Left lobe of liver (tissue), 2 donors: ENCODE measurements around the gene ZC3H18. TPM values are rescaled to one million over a fixed set of nuclear protein-coding genes. Genes with fewer than 3 reads are reported as not detected.

Experiments used
- ATAC-seq: fragments of 200-7000 bp; cut with Tn5 transposase; one replicate; pipeline ENCODE4 v1.9.1; 2020; ENCODE audit warnings: mild to moderate bottlenecking, moderate library complexity
- DNase-seq: peaks from one replicate; pipeline ENCODE4 v3.0.0-alpha.2; 2020; ENCODE audit warnings: low spot score
- total RNA-seq: library from RNA; stranded (reverse); gene quantifications from one replicate; pipeline ENCODE4 v1.2.1, GENCODE V29; 2021
- donor health status: DM: no; HTN: no; CAD: no; lungs with moderate emphysema.
- donor health status: DM: no; HTN: yes; CAD: no.

Gene ZC3H18
- total RNA-seq, 1 donor from 2014 or later, result 18.1 TPM

DNA sequence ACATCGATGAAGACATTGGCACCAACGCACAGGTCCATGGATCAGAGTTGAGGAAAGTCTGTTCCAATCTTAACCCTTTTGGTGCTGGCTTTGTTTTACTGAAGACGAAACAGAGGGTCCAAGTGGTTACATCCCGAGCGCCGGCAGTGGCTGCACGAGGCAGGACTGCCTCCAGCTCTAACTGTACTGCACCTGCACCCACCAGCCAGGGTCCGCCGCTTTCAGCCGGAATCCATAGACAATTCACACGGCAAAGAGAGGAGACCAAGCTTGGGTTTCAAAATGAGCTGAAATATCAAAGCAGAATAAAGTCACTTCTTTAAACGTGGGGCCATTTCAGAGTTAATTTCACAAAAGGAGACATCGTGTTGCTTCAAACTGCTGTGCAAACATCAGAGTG is 21.2 kb upstream of the ZC3H18 start:
- no peak for DNase-seq
- ATAC-seq, result no peak

DNA sequence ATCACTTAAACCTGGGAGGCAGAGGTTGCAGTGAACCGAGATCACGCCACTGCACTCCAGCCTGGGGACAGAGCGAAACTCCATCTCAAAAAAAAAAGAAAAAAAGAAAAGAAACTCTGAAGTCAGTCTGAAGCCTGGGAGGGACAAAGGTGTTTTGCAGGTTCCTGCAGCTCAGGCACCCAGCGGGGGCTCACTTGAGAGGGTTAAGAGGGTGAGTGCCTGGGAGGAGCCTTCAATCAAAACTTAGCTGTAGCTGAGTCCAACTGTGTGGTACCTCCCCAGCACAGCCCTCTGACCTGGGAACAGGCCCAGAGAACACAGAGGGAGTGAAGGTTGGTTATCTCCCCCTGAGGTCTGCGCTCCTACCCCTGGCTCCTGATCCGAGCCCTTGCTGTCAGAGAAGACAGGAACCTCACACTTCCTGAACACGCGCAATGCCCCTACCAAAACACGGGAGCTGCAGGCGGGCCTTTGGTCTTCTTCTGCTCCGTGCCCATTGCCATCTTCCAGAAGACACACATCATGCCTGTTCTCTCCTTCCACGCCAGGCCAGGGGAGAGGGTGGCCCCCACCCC is 20.4 kb upstream of the ZC3H18 start:
- ATAC-seq (no peak), DNase-seq (no peak)

DNA sequence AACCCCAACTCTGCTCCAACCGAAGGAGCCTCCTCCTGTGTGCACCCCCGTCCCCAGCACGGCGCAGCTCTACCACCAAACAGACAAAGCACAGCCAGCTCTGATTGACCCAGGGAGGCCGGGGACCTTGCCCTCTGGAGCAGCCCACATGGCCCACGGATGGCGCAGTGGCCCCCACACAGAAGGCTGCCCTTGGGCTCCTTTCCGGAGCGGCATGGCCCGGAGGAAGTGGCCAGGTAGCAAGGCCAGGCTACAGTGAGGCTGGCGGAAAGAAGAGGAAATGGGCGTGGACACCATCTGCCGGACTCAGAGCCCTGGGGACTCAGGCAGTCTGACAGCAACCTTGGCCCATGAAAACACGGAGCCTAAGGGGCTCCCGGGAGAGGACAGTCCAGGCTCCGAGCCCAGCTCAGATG is 19.9 kb upstream of the ZC3H18 start:
- DNase-seq (no peak), ATAC-seq (peak; percentile 31)

DNA sequence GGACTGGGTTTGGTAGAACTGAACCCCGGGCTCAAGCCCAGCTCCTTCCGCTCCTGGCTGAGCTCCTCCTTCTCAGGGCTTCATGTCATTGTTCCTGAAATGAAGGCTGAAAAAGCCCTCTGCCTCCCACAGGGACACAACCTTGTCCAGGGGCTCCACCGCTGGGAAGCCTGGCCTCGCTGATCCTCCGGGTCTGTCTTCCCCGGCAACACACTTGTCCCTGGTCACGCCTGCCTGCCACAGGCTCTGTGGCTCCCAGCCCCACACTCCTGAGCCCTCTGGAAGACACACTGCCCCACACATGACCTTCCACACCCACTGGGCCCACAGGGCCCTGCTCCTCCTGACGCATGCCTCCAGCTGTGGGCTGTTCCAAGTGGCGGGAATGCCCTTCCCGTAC is 18.0 kb upstream of the ZC3H18 start:
- no peak for DNase-seq

DNA sequence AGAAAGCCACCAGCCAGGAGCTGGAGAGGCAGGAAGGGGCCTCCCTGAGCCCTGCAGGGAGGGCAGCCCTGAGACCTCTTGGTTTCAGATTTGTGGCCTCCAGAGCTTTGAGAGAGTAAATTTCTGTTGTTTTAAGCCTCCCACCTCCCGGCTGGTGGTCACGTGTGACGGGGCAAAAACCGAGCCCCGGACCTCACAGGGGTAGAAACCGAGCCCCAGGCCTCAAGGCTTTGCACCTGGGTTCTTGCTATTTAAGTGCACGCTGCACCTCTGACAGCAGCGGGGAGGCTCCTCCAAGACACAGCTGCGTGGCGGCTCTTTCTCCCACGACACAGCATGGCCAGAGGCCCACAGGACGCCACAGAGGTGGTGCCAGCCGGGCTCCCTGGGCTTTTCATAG is 17.4 kb upstream of the ZC3H18 start:
- no peak for DNase-seq
- ATAC-seq, result no peak

More for the DNA sequence above, 18.0 kb upstream of the ZC3H18 start:
- no peak for ATAC-seq

DNA sequence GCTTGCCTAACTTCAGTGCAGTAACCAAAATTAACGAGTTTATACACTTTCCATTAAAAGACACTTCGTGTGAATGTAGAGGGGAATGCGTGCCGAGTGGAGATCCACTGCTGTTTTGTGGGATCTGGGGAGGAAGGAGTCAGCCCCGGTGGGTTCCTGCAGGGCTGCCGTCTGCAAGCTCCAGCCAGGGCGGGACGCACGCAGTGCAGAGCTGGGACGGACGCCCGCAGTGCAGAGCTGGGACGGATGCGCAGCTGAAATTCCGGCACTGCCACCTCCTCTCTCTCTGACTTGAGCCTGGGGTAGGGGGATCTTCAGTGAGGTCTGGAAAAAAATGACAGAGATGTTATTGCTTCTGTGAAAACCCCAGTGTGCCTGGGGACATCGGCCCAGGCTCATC is 16.5 kb upstream of the ZC3H18 start:
- no peak for DNase-seq
- ATAC-seq, result no peak

DNA sequence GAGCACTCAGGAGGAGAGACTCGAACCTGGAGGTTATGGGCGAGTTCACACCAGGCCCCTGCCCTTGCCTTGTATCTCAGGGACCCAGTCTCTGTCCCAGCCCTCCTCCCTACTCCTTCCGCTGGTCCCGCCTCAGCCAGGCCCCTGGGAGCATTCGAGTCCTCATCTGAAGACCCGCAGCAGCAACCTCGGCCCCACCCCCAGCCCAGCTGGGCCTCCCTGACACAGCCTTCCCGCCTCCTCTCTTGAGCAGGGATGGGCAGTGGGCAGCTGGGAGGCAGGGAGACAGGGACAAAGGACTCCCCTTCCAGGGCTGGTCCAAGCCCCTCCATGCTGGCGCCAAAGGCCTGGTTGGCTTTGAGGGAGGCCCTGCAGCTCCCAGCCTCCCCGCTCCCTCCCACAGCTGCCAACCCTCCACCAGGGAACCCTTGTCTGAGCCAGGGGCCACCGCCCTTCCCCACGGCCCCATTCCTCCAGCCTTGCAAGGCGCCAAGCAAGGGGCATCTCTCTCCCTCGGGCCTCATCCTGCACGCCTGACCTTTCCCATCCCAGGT is 15.4 kb upstream of the ZC3H18 start:
- no peak for ATAC-seq
- DNase-seq, result no peak

DNA sequence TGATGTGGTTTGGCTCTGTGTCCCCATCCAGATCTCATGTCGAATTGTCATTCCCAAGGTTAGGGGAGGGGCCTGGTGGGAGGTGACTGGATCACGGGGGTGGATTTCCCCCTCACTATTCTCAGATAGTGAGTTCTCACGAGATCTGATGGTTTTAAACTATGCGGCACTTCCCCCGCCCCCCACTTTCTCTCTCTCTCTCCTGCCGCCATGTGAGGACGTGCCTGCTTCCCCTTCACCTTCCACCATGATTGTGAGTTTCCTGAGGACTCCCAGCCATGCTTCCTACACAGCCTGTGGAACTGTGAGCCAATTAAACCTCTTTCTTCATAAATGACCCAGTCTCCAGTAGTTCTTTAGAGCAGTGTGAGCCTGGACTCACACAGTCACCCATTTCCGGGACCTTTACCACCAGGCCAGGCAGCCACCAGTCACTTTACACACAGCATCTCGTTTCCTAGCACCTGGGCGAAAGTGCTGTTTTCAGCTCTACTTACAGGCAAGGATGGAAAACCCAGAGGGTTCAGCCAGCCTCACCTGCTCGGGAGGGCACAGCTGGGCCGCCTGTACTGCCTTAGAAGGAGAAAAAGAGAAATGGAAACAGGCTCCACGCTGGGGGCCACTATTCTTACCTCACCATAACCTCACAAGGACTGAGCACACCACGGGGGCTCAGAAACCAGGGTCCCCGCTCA is 13.8 kb upstream of the ZC3H18 start:
- DNase-seq, result no peak
- no peak for ATAC-seq

DNA sequence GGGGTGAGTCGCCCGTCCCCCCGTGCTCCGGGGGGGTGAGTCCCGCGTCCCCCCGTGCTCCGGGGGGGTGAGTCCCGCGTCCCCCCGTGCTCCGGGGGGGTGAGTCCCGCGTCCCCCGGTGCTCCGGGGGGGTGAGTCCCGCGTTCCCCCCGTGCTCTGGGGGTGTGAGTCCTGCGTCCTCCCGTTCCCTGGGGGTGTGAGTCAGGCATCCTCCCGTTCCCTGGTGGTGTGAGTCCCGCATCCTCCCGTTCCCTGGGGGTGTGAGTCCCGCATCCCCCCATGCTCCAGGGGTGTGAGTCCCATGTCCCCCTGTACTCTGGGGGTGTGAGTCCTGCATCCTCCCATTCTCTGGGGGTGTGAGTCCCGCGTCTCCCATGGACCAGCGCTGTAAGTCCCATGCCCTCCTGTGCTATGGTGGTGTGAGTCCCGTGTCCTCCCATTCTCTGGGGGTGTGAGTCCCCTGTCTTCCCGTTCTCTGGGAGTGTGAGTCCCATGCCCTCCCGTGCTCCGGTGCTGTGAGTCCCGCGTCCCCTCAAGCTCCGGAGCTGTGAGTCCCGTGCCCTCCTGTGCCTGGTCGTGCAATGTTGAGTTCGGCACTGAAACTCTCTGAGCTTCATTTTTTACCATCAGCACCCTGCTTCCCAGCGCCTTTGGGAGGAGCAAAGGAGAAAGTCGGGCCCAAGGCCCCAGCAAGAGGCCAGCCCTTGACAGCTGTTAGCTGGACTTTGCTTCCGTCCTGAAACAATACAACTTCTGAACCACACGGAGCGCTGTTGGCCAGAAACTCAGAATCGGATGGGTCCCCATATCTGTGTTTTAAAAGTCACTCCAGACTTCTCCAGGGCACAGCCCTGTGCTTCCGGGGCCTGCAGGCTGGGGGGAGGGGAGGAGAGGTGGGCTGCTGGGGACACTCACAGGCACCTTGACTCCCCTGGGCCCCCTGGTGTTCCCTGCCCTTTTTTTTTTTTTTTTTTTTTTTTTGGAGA is 11.5 kb upstream of the ZC3H18 start:
- DNase-seq (peak; percentile 72), ATAC-seq (peak; percentile 78)

DNA sequence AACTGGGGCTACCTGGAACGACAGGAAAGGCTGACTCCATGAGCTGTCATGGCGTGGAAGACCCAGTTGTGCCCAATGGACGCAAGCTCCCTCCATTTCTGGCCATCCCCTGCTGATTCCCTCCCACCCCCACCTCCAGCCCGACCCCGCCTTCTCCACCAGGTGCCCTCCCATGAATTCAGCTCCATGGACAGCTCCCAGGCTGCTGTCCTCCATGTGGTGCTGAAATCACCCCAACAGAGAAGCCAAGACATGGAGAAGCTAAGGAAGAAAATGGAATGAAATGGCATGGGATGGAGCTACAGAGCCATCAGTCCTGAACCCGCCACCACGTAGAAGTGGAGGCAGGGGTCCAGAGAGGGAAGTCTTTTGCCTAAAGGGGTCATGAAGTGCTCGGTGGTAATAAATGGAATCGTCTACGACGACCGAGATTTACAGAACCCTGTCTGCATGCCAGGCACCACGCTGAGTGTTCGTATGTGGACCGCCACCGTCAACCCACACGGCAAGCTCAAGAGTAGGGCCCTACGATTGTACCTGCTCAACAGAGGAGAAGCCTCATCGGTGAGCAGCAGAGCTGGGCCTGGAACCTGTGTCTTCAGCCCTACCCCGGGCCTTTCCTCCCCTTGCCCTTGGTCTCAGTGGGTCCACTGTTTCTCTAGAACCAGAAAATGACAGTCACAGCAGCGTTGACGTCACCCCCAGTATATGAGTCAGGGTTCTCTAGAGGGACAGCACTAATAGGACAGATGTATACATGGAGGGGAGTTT is 9.3 kb upstream of the ZC3H18 start:
- DNase-seq, result no peak

DNA sequence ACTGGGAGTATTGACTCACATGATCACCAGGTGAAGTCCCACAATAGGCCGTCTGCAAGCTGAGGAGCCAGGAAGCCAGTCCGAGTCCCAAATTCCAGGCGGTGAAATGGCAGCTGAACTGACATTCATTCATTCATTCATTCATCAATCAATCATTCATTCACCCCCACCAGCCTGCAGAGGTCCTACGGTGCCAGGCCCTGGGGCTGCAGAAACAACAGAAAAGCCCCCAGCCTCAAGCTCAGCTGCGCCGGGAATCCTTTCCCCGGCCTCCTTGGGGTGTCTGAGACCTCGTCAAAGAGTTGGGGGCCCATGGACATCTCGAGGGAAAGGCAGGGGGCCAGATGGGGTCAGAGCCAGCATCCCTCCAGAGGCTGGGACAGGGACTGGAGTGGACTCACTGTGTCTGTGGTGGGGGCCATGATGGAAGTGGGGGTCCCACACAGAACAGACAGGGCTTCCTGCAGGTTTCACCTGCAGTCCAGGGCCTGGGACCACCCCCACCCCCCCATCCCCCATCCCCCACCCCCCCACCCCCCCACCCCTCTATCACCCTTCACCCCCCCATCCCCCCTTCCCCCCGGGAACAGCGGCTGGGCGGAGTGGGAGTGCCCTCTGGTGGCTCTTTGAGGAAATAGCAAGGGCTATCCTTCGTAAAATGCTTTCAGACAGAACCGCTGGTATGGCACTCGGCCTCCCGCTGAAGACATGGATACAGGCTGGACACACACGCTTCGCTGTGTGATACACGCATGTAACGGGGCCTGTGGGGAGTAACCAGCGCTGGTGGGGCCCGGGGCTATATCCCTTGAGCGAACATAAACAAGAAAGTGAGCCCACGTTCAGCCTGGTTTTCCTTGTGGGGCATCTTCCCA is 8.5 kb upstream of the ZC3H18 start:
- DNase-seq, result no peak

More for the DNA sequence above, 9.3 kb upstream of the ZC3H18 start:
- ATAC-seq, result no peak

DNA sequence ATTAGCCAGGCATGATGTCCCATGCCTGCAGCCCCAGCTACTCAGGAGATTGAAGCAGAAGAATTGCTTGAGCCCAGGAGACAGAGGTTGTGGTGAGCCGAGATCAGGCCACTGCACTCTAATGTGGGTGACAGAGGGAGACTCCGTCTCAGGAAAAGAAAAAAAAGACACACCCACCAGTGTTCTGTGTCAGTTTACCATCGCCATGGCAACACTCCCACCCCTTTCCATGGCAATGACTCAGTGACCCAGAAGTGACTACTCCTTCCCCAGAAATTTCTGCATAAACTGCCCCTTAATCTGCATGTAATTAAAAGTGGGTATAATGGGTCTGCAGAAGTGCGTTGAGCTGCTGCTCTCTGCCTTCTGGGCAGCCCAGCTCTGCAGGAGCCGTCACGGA is 4.0 kb upstream of the ZC3H18 start:
- ATAC-seq (no peak), DNase-seq (no peak)

More for the DNA sequence above, 8.5 kb upstream of the ZC3H18 start:
- peak; percentile 89 for ATAC-seq

DNA sequence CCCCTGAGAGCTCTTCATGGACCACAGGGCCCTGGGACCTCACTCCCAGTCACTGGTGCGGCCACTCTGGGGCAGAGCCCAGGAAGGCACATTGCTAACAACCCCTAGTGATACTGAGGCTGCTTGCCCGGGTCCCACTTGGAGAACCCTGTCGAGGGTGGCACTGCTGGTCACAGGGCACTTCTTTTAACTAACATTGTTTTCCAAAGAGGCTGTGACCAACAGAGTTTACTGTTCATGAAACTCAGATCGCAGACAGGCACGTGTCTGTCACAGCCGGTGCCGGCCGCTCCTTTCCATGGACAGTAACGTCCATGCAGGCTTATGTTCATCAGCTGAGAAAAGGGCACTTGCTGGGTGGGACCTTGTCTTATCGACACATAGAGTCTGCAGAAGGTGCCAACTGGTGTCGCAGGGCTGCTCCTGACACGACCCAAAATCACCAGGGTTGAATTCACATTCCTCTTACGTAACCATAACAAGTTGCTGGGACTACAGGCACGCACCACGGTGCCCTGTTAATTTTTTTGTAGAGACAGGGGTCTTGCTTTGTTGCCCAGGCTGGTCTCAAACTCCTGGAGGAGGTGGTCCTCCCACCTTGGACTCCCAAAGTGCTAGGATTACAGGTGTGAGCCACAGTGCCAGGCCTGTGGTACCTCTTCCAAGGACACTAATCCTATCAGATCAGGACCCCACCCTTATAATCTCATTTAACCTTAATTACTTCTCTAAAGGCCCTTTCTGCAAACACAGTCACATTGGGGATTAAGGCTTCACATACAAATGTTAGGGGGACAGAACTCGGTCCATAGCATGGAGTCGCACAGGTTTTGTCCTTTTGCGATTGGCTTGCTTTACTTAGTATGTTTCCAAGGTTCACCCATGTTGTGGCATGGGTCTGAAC is 1.2 kb upstream of the ZC3H18 start:
- ATAC-seq, result no peak
- DNase-seq, result no peak

DNA sequence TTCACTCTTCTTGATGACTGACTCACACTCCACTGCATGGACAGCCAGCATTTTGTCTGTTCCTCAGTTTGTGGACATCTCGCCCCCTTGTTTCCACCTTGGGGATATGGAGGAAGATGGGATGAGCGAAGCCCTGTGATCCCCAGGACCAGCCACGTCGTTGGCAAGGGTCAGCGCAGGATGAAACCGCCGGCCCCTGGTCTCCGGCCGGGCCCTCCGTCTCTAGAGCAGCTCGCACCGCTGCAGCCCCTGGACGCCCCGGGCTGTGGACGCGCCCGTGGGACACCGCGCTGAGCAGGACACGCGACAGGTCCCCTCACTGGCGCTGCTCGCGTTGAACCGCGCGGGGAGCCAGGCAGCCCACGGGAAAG is 604 bp upstream of the ZC3H18 start:
- ATAC-seq (peak; percentile 31), DNase-seq (peak; percentile 59)

DNA sequence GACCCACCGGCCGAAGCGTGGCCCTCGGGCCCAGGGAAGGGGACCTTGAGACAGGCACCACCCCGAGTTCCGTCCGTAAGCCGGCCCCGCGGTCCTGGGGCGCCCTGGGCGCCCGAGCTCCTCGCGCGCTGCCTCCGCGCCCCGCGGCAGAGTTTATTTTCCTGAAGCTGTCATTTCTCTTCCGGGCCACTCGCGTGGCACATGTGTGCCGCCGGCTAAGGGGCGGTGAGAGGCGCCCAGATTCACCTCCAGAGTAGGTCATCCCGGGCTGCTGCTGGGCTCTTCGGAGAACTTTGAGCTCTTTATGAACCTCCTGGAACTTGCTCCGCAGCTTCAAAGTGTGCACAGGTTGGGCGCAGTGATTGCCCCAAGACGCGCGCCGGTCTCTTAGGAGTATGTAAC is 489 bp downstream of the ZC3H18 start:
- peak; percentile 24 for ATAC-seq
- peak; percentile 57 for DNase-seq

DNA sequence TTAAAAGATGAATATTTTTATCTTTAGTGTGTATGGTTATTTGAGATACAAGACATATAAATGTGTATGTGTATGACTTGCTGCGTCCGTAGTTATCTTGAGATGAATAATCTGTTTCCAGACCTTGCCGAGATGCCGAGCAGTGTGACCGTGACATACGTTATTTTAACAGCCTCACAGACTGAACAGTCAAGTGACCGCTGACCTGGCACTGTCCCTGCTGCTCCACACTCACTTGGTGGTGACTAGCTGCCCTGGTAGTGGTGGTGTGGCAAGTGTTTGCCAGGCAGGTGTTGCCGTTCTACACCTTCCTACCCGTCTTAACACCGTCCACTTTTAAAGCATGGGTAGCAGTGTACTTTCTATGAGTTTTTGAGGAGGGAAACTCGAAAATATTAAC is 5.0 kb downstream of the ZC3H18 start:
- ATAC-seq, result no peak
- DNase-seq, result no peak

DNA sequence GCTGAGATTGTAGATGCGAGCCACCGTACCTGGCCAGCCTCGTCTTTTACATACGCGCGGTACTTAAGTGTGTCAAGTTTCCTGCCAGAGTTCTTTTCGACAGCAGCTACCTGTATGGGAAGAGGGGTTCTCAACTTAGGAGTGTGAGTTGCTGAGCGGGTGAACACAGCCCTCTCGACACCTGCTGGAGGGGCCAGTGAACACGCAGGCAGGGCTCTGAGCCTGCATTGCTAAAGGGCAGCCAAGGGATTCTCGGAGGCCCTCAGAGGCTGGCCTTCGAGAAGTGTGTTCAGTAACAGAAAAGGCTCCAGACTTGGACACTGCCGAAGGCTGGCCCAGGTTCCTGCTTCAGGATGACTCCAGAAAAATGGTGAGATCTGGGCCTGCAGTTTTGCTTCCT is 6.1 kb downstream of the ZC3H18 start:
- DNase-seq, result no peak
- ATAC-seq, result no peak

DNA sequence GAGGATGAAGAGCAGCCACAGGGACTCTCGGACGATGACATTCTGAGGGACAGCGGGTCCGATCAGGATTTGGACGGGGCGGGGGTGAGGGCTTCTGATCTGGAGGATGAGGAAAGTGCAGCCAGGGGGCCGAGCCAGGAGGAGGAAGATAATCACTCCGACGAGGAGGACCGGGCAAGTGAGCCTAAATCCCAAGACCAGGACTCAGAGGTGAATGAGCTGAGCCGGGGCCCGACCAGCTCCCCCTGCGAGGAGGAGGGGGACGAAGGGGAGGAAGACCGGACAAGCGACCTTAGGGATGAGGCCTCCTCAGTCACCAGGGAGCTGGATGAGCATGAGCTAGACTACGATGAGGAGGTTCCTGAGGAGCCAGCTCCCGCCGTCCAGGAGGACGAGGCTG is 7.0 kb downstream of the ZC3H18 start:
- no peak for ATAC-seq
- no peak for DNase-seq
